Body of pancreas (tissue), 4 donors: ENCODE measurements around the gene CORO7.

ENCODE experiments used
- POLR2A ChIP-seq, 3 donors: fragments of 450-650 bp; IDR thresholded peaks; one replicate each; pipeline ENCODE4 v1.6.1; 2016; ENCODE audit warnings: antibody characterized with exemption in 3 of 3, mild to moderate bottlenecking in 2 of 3
- TF ChIP-seq, protein P1 (sequence below), 7 experiments: fragments of 450-650 bp in 4 of 7; fragments of 200-600 bp in 3 of 7; sonication (generic) in 3 of 7; IDR thresholded peaks; one replicate each; pipeline ENCODE4 v1.5.1; 2016 to 2019; ENCODE audit warnings: antibody characterized with exemption in 7 of 7

GRCh38 chr16:4365014-4365406, 51.4 kb downstream of the CORO7 start:
- TF ChIP-seq, protein P1, sequence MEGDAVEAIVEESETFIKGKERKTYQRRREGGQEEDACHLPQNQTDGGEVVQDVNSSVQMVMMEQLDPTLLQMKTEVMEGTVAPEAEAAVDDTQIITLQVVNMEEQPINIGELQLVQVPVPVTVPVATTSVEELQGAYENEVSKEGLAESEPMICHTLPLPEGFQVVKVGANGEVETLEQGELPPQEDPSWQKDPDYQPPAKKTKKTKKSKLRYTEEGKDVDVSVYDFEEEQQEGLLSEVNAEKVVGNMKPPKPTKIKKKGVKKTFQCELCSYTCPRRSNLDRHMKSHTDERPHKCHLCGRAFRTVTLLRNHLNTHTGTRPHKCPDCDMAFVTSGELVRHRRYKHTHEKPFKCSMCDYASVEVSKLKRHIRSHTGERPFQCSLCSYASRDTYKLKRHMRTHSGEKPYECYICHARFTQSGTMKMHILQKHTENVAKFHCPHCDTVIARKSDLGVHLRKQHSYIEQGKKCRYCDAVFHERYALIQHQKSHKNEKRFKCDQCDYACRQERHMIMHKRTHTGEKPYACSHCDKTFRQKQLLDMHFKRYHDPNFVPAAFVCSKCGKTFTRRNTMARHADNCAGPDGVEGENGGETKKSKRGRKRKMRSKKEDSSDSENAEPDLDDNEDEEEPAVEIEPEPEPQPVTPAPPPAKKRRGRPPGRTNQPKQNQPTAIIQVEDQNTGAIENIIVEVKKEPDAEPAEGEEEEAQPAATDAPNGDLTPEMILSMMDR (IDR thresholded peaks at IDR 0.05), result no peak
- TF ChIP-seq POLR2A (IDR thresholded peaks at IDR 0.05), result no peak
